Suprapubic skin (tissue), 4 donors: Measurements from ENCODE around the gene VDAC1.

Source experiments
- CTCF ChIP-seq, 2 donors: fragments of 200-600 bp in 1 of 2; fragments of 450-650 bp in 1 of 2; sonication (generic) in 1 of 2; IDR thresholded peaks; one replicate each; pipeline ENCODE4 v1.5.1; 2016 to 2019; ENCODE audit warnings: antibody characterized with exemption in 2 of 2, mild to moderate bottlenecking in 1 of 2, moderate library complexity in 1 of 2
- EP300 ChIP-seq: sonication (generic); formaldehyde crosslinking; IDR thresholded peaks from one replicate; pipeline ENCODE4 v1.6.1; 2017; ENCODE audit warnings: antibody characterized with exemption
- POLR2A ChIP-seq, 2 donors: fragments of 450-650 bp; IDR thresholded peaks; one replicate each; pipeline ENCODE4 v1.6.1; 2017; ENCODE audit warnings: antibody characterized with exemption in 2 of 2, mild to moderate bottlenecking in 2 of 2, moderate library complexity in 2 of 2
- POLR2AphosphoS5 ChIP-seq, 3 donors: sonication (generic); formaldehyde crosslinking; IDR thresholded peaks; one replicate each; pipeline ENCODE4 v1.6.1; 2017; ENCODE audit warnings: antibody characterized with exemption in 3 of 3

GRCh38 chr5:133985540-133986180 lies 19.1 kb downstream of the VDAC1 start:
- TF ChIP-seq POLR2AphosphoS5 (IDR thresholded peaks at IDR 0.05) (no peak), CTCF (IDR thresholded peaks at IDR 0.05) (no peak), POLR2A (IDR thresholded peaks at IDR 0.05) (no peak), EP300 (no peak)
